Bronchial epithelial cell (primary cell): Measurements from ENCODE around the gene DOK1. TPM values are rescaled to one million over a fixed set of nuclear protein-coding genes. Genes with fewer than 3 reads are reported as not detected.
A peak's percentile ranks its signal among the peaks of the same experiment; 100 is the strongest.

Experiments
- DNase-seq: peaks from one replicate; pipeline ENCODE4 v3.0.0-alpha.2; 2010; ENCODE audit warnings: low read depth
- FAIRE-seq: peaks from 2 replicates; lab custom pipeline; 2011; peaks lifted over from hg19 to GRCh38; lab: Jason Lieb, UNC
- H3K27me3 ChIP-seq: 2 replicates; pipeline ENCODE4 v1.5.1; 2011; ENCODE audit warnings: low read length; ENCODE audit not compliant: control insufficient read depth, insufficient read depth
- H3K36me3 ChIP-seq: 2 replicates; pipeline ENCODE4 v1.5.1; 2011; ENCODE audit warnings: low read length; ENCODE audit not compliant: control insufficient read depth, insufficient read depth
- H3K4me3 ChIP-seq: 2 replicates; pipeline ENCODE4 v1.5.1; 2011; ENCODE audit warnings: mild to moderate bottlenecking, low read depth, low read length, control low read depth
- total RNA-seq: library from RNA; depleted of rRNA; stranded (reverse); fragments of >200 nt; gene quantifications from 2 replicates; pipeline ENCODE4 v1.2.1, GENCODE V29; 2014
- TF ChIP-seq, protein P1 (sequence below): IDR thresholded peaks from 2 replicates; pipeline ENCODE4 v1.5.1; 2011; ENCODE audit warnings: mild to moderate bottlenecking, moderate library complexity, low read length, control low read depth, inconsistent platforms; ENCODE audit not compliant: insufficient read depth, severe bottlenecking

DOK1 gene
- total RNA-seq, 1 donor from 2014 or later = 1.1 TPM

DNA sequence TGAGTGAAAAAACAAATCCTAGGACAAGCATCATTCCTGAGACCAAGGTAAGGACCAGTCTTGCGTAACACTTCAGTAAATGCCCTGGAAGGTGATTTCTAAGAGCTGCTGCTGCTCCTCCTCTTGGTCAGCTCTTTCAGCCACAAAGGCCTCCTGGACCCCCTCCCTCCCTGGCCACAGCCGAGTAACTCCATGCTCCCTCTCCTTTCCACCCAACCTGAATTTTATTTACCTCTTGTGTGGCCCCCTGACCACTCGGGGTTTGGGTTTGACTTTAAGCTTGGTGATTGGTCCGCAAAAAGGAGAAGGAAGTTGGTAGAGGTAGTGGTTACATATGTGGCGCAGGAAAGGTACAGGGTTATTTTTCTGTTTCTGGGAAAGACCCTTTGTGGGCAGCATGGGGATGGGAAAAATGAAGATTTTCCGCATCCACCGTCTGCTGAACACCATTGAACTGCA, 15.6 kb upstream of the DOK1 start:
- Histone ChIP-seq H3K4me3 (no peak overlapping the region), H3K36me3 (no peaks in the 10 kb centered on the region), H3K27me3 (no peaks in the 10 kb centered on the region)
- DNase-seq (no peak), FAIRE-seq (peak; percentile 36)
- TF ChIP-seq, protein P1, sequence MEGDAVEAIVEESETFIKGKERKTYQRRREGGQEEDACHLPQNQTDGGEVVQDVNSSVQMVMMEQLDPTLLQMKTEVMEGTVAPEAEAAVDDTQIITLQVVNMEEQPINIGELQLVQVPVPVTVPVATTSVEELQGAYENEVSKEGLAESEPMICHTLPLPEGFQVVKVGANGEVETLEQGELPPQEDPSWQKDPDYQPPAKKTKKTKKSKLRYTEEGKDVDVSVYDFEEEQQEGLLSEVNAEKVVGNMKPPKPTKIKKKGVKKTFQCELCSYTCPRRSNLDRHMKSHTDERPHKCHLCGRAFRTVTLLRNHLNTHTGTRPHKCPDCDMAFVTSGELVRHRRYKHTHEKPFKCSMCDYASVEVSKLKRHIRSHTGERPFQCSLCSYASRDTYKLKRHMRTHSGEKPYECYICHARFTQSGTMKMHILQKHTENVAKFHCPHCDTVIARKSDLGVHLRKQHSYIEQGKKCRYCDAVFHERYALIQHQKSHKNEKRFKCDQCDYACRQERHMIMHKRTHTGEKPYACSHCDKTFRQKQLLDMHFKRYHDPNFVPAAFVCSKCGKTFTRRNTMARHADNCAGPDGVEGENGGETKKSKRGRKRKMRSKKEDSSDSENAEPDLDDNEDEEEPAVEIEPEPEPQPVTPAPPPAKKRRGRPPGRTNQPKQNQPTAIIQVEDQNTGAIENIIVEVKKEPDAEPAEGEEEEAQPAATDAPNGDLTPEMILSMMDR = no peak

DNA sequence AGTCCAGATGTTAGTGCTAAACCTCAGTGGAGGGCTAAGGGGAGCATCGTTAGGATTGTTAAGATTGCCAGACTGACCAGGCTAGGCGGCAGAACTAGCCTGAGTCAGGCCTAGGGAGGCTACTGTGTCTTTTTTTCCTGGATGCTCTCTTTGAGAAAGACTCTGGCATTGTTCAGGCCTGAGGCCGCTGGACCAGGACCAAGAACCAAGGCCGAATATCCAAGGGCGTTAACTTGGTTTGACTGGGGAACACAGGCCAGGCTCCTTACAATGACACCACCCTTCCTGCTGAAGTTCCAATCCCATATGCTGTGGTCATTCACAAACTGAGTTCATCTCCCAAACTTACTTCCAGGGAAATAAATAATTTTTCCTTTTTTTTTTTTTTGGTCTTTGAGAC, 14.2 kb upstream of the DOK1 start:
- no peak overlapping the region for H3K4me3 ChIP-seq
- no peaks in the 10 kb centered on the region for H3K27me3 ChIP-seq
- no peak for DNase-seq
- FAIRE-seq = no peak
- H3K36me3 ChIP-seq = no peaks in the 10 kb centered on the region
- TF ChIP-seq, protein P1 = no peak

DNA sequence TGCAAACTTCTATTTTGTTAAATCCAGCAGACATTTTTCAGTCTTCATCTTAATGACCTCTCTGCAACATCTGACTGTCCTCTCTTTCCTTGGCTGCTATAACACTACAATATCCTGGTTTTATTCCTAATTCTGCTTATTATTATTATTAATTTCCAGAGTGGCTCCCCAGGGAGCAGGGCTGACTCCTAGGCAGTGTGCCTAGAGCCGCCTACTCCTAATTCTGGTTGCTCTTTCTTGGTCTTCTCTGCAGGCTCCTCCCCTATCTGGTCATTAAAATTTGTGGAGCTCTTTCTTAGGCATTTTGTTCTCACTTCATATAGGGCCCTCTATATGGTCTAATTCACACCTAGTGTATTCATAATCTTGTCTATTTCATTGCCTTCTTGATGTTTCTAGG, 11.5 kb upstream of the DOK1 start:
- DNase-seq (no peak), FAIRE-seq (no peak)
- Histone ChIP-seq H3K27me3 (no peaks in the 10 kb centered on the region), H3K4me3 (no peak overlapping the region), H3K36me3 (no peaks in the 10 kb centered on the region)
- TF ChIP-seq, protein P1 = no peak

DNA sequence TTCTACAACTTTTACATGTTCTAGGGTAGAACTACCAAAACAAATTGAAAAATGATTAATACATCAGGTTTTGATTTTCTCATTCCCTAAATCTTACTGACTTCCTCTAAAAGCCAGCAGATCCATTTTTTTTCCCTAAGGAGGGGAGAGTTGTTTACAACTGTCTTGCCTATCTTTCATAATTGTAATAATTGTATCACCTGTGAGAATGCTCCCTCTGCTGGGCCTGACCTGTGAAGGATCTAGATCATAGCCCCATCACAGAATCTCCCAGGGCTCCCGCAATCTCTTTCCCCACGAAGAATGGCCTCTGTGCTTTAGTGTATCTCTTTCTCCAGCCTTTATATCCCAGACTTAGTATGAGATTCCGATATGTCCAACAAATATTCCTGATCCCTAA, 9.9 kb upstream of the DOK1 start:
- TF ChIP-seq, protein P1 = peak; percentile 36
- DNase-seq = peak; percentile 27
- Histone ChIP-seq H3K36me3 (no peaks in the 10 kb centered on the region), H3K4me3 (no peak overlapping the region), H3K27me3 (no peaks in the 10 kb centered on the region)
- no peak for FAIRE-seq

DNA sequence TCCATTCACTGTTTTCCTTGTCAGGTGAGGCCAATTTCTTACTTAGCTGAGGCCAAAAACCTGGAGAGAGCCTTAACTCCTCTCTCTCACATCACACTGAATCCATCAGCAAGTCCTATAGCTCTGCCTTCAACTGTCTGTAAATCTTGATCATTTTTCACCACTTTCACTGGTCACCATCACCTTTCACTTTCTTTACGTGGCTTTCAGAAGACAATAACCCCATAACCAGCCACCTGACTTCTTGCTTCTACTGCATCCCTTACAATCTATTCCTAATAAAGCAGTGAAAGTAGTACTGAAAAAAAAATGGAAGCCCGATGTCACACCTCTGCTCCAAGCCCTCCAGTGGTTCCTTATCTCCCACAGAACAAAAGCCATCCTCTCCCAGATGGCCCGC, 8.5 kb upstream of the DOK1 start:
- FAIRE-seq = no peak

More for the DNA sequence above, 8.5 kb upstream of the DOK1 start:
- no peak for DNase-seq
- Histone ChIP-seq H3K4me3 (no peak overlapping the region), H3K36me3 (no peaks in the 10 kb centered on the region), H3K27me3 (no peaks in the 10 kb centered on the region)
- TF ChIP-seq, protein P1 = no peak
